Caco-2 (cell line): ENCODE results near the gene AGER. TPM values are rescaled to one million over a fixed set of nuclear protein-coding genes. Genes with fewer than 3 reads are reported as not detected.

ENCODE experiments used
- BruUV-seq: library from RNA; stranded (reverse); fragments of 400-500 nt; replicated peaks from 2 replicates; lab custom pipeline; 2021; lab: Mats Ljungman, UMichigan
- CTCF ChIA-PET: fragments of 300-600 bp; sonication (Branson Sonifier 250); formaldehyde crosslinking; loops from one replicate; lab custom pipeline; 2022; ENCODE audit warnings: antibody characterized with exemption; lab: Charles Lee
- POLR2A ChIA-PET: fragments of 300-600 bp; sonication (Branson Sonifier 250); formaldehyde crosslinking; loops from one replicate; lab custom pipeline; 2022; ENCODE audit warnings: antibody characterized with exemption; lab: Charles Lee
- DNase-seq, 2 experiments: peaks; one replicate each; pipeline versions ENCODE4 v3.0.0 to v3.0.0-alpha.2; 2020 to 2022
- H3K27me3 ChIP-seq: replicated peaks from 2 replicates; pipeline ENCODE4 v1.6.0; 2011; ENCODE audit warnings: low read length; ENCODE audit not compliant: control insufficient read depth, insufficient read depth
- H3K36me3 ChIP-seq: 2 replicates; pipeline ENCODE4 v1.5.1; 2011; ENCODE audit warnings: low read length; ENCODE audit not compliant: control insufficient read depth, insufficient read depth
- H3K4me1 ChIP-seq: fragments of 250-450 bp; sonication (Bioruptor Pico); 2 replicates; pipeline ENCODE4 v1.5.1; 2020; ENCODE audit warnings: mild to moderate bottlenecking
- H3K4me3 ChIP-seq: 2 replicates; pipeline ENCODE4 v1.5.1; 2011; ENCODE audit warnings: low read depth, mild to moderate bottlenecking, control low read depth, low read length
- H3K9me3 ChIP-seq: fragments of 250-450 bp; sonication (Bioruptor Pico); 2 replicates; pipeline ENCODE4 v1.5.1; 2020; ENCODE audit warnings: mild to moderate bottlenecking, moderate library complexity
- H3K27ac Mint-ChIP-seq: one replicate; pipeline ENCODE4 v1.8.0; 2022; ENCODE audit warnings: mixed read lengths; ENCODE audit not compliant: unreplicated experiment
- H3K27me3 Mint-ChIP-seq: one replicate; pipeline ENCODE4 v1.8.0; 2022; ENCODE audit warnings: mixed read lengths; ENCODE audit not compliant: insufficient read depth, unreplicated experiment
- H3K36me3 Mint-ChIP-seq: one replicate; pipeline ENCODE4 v1.8.0; 2022; ENCODE audit warnings: mild to moderate bottlenecking, mixed read lengths; ENCODE audit not compliant: insufficient read depth, unreplicated experiment
- H3K4me1 Mint-ChIP-seq: one replicate; pipeline ENCODE4 v1.8.0; 2022; ENCODE audit warnings: low read depth, mixed read lengths; ENCODE audit not compliant: unreplicated experiment
- H3K4me3 Mint-ChIP-seq: one replicate; pipeline ENCODE4 v1.8.0; 2022; ENCODE audit warnings: mild to moderate bottlenecking, moderate library complexity, mixed read lengths; ENCODE audit not compliant: unreplicated experiment
- H3K9me3 Mint-ChIP-seq: one replicate; pipeline ENCODE4 v1.8.0; 2022; ENCODE audit warnings: mixed read lengths; ENCODE audit not compliant: unreplicated experiment
- CTCF ChIP-seq, 2 experiments: fragments of 200-600 bp in 1 of 2; IDR thresholded peaks; 1 replicate in 1 of 2; 2 replicates in 1 of 2; pipeline versions ENCODE4 v1.5.1 to v1.8.0; 2011 to 2022; ENCODE audit warnings: antibody characterized with exemption in 1 of 2, control low read depth in 1 of 2, inconsistent platforms in 1 of 2, low read depth in 1 of 2, low read length in 1 of 2, mild to moderate bottlenecking in 1 of 2, moderate library complexity in 1 of 2; ENCODE audit not compliant: insufficient read depth in 1 of 2, severe bottlenecking in 1 of 2, unreplicated experiment in 1 of 2
- intact Hi-C: fragments of 100-400 bp; cut with micrococcal nuclease; formaldehyde crosslinking; loops from one replicate; pipeline ENCODE4 v1.10.0; 2022; ENCODE audit not compliant: unreplicated experiment
- total RNA-seq: library from RNA; stranded (reverse); gene quantifications from 2 replicates; pipeline ENCODE4 v1.2.3, GENCODE V29; 2022

AGER gene
- total RNA-seq, 1 experiment from 2014 or later, result 10.3 TPM

GRCh38 chr6:32156891-32157290 lies 27.2 kb downstream of the AGER start:
- H3K27ac Mint-ChIP-seq, result no peak overlapping the region
- H3K4me1 Mint-ChIP-seq, result peaks cover 19% of the 10 kb centered on the region
- Histone ChIP-seq H3K27me3 (no peaks in the 10 kb centered on the region), H3K4me1 (peaks cover 24% of the 10 kb centered on the region), H3K4me3 (no peak overlapping the region), H3K36me3 (peaks cover 7% of the 10 kb centered on the region), H3K9me3 (no peaks in the 10 kb centered on the region)
- H3K27me3 Mint-ChIP-seq, result no peaks in the 10 kb centered on the region
- peaks cover 70% of the 10 kb centered on the region for H3K36me3 Mint-ChIP-seq
- no TSS peak for BruUV-seq
- POLR2A ChIA-PET, result no interaction called here
- no peak overlapping the region for H3K4me3 Mint-ChIP-seq
- intact Hi-C loops, result no loop called here
- DNase-seq, result no peak
- no peaks in the 10 kb centered on the region for H3K9me3 Mint-ChIP-seq
- CTCF ChIA-PET, result no interaction called here
- TF ChIP-seq CTCF (IDR thresholded peaks at IDR 0.05; ENCODE audit: insufficient read depth in 1 of 2, low read depth in 1 of 2, low read length in 1 of 2, severe bottlenecking in 1 of 2, unreplicated experiment in 1 of 2), result no peak

- BruUV-seq, result no TSS peak
- Mint-ChIP-seq H3K4me1 (peaks cover 19% of the 10 kb centered on the region), H3K9me3 (no peaks in the 10 kb centered on the region), H3K27ac (peak overlapping the region; percentile 96), H3K27me3 (no peaks in the 10 kb centered on the region), H3K36me3 (peaks cover 55% of the 10 kb centered on the region), H3K4me3 (peak overlapping the region; percentile 86)
- Histone ChIP-seq H3K36me3 (peaks cover 6% of the 10 kb centered on the region), H3K9me3 (no peaks in the 10 kb centered on the region), H3K4me3 (peak overlapping the region; percentile 90), H3K27me3 (no peaks in the 10 kb centered on the region), H3K4me1 (peaks cover 24% of the 10 kb centered on the region)
- POLR2A ChIA-PET, result interaction anchor here (0.5 kb wide), 1 partner anchor 16 kb away, joined by 3 read pairs; no protein-coding TSS in a partner anchor
- intact Hi-C loops, result loop anchor here (1.0 kb wide), 5 partner anchors 14 to 93 kb away; partner anchors contain the start of gene RNF5
- CTCF ChIA-PET, result interaction anchor here (0.8 to 1.1 kb wide), 5 partner anchors 10 to 114 kb away, joined by 3 to 11 read pairs (median 3); partner anchors contain the start of genes ATF6B and EGFL8
- TF ChIP-seq CTCF (IDR thresholded peaks at IDR 0.05; ENCODE audit: insufficient read depth in 1 of 2, low read depth in 1 of 2, low read length in 1 of 2, severe bottlenecking in 1 of 2, unreplicated experiment in 1 of 2), result peak; percentile 71 to 80
- DNase-seq, result peak; percentile 83
These were observed 29.4 kb downstream of the AGER start for GRCh38 chr6:32154514-32155161.

- Mint-ChIP-seq H3K9me3 (no peaks in the 10 kb centered on the region), H3K4me1 (peaks cover 18% of the 10 kb centered on the region), H3K27me3 (no peaks in the 10 kb centered on the region), H3K27ac (peak within 1 kb of the TSS; percentile 96), H3K4me3 (peak within 1 kb of the TSS; percentile 86), H3K36me3 (peaks cover 47% of the 10 kb centered on the region)
- H3K36me3 ChIP-seq, result peaks cover 6% of the 10 kb centered on the region
- peak; percentile 43 to 45 for TF ChIP-seq CTCF (IDR thresholded peaks at IDR 0.05; ENCODE audit: insufficient read depth in 1 of 2, low read depth in 1 of 2, low read length in 1 of 2, severe bottlenecking in 1 of 2, unreplicated experiment in 1 of 2)
- no peaks in the 10 kb centered on the region for H3K27me3 ChIP-seq
- peaks cover 24% of the 10 kb centered on the region for H3K4me1 ChIP-seq
- H3K4me3 ChIP-seq, result peak within 1 kb of the TSS; percentile 90
- BruUV-seq, result TSS peak; percentile 41
- no peaks in the 10 kb centered on the region for H3K9me3 ChIP-seq
- ChIA-PET CTCF (interaction anchor here (0.6 to 1.6 kb wide), 11 partner anchors 9 to 113 kb away, joined by 3 to 11 read pairs (median 4); partner anchors contain the start of genes ATF6B, EGFL8 and FKBPL), POLR2A (interaction anchor here (0.5 to 1.5 kb wide), 5 partner anchors 15 to 818 kb away, joined by 3 to 13 read pairs (median 5); partner anchors contain the start of gene FKBPL)
- intact Hi-C loops, result loop anchor here (1.0 kb wide), 6 partner anchors 14 to 93 kb away; partner anchors contain the start of genes FKBPL and RNF5
- DNase-seq, result peak; percentile 86 to 88
These were observed 30.2 kb downstream of the AGER start, which contains the start of gene PPT2 for GRCh38 chr6:32153564-32154513. Gene PPT2 (plus strand): TSS chr6:32154141. CDS start chr6:32154595, 454 bp downstream.
